OCI-LY7 (cell line): ENCODE results near the gene PEX14. TPM values are rescaled to one million over a fixed set of nuclear protein-coding genes. Genes with fewer than 3 reads are reported as not detected.

Experiments
- BruUV-seq: library from RNA; stranded (reverse); fragments of 400-500 nt; replicated peaks from 2 replicates; lab custom pipeline; 2021; lab: Mats Ljungman, UMichigan
- CTCF ChIA-PET: fragments of 300-600 bp; sonication (Branson Sonifier 250); formaldehyde crosslinking; loops from one replicate; lab custom pipeline; 2022; ENCODE audit warnings: antibody characterized with exemption; ENCODE audit not compliant: unreplicated experiment; lab: Charles Lee
- POLR2A ChIA-PET: fragments of 300-600 bp; sonication (Branson Sonifier 250); formaldehyde crosslinking; loops from one replicate; lab custom pipeline; 2022; ENCODE audit warnings: antibody characterized with exemption; lab: Charles Lee
- DNase-seq: peaks from one replicate; pipeline ENCODE4 v3.0.0-alpha.2; 2015; ENCODE audit warnings: low spot score
- H2AFZ ChIP-seq: fragments of 200-600 bp; sonication (generic), shearing (Covaris generic); 2 replicates; pipeline ENCODE4 v1.6.1; 2014; ENCODE audit warnings: mild to moderate bottlenecking, antibody characterized with exemption, low read length, moderate library complexity
- H3K27ac ChIP-seq: fragments of 200-600 bp; sonication (generic); 2 replicates; pipeline ENCODE4 v1.5.1; 2014; ENCODE audit warnings: mixed run types, low read depth, mild to moderate bottlenecking, moderate library complexity, low read length, inconsistent platforms; ENCODE audit not compliant: poor library complexity, severe bottlenecking
- H3K36me3 ChIP-seq: fragments of 200-600 bp; sonication (generic); 2 replicates; pipeline ENCODE4 v1.6.1; 2014; ENCODE audit warnings: mild to moderate bottlenecking, antibody characterized with exemption, low read length, moderate library complexity, mixed read lengths; ENCODE audit not compliant: insufficient read depth
- H3K4me1 ChIP-seq: fragments of 200-600 bp; sonication (generic); 2 replicates; pipeline ENCODE4 v1.5.1; 2014; ENCODE audit warnings: mild to moderate bottlenecking, low read length; ENCODE audit not compliant: insufficient read depth, poor library complexity, severe bottlenecking
- H3K4me2 ChIP-seq: fragments of 200-600 bp; sonication (generic); 2 replicates; pipeline ENCODE4 v1.6.1; 2014; ENCODE audit warnings: mild to moderate bottlenecking, low read length
- H3K4me3 ChIP-seq: fragments of 200-600 bp; sonication (generic); 2 replicates; pipeline ENCODE4 v1.5.1; 2014; ENCODE audit warnings: mild to moderate bottlenecking, low read depth, low read length; ENCODE audit not compliant: poor library complexity, severe bottlenecking
- H3K79me2 ChIP-seq: fragments of 200-600 bp; sonication (generic); 2 replicates; pipeline ENCODE4 v1.6.1; 2016; ENCODE audit warnings: low read depth, mild to moderate bottlenecking, low read length, moderate library complexity, mixed read lengths; ENCODE audit not compliant: insufficient read depth
- H3K9me2 ChIP-seq: fragments of 200-600 bp; sonication (generic); 2 replicates; pipeline ENCODE4 v1.6.1; 2016; ENCODE audit warnings: mild to moderate bottlenecking, low read length, mixed read lengths; ENCODE audit not compliant: insufficient read depth
- H3K9me3 ChIP-seq: fragments of 200-600 bp; sonication (generic); 2 replicates; pipeline ENCODE4 v1.6.1; 2014; ENCODE audit warnings: mild to moderate bottlenecking, mixed run types, low read length, mixed read lengths
- H4K20me1 ChIP-seq: fragments of 200-600 bp; sonication (generic); 2 replicates; pipeline ENCODE4 v1.6.1; 2014; ENCODE audit warnings: mild to moderate bottlenecking, antibody characterized with exemption, low read length, moderate library complexity, mixed read lengths; ENCODE audit not compliant: insufficient read depth
- EZH2phosphoT487 ChIP-seq: fragments of 200-600 bp; sonication (generic); IDR thresholded peaks from 2 replicates; pipeline ENCODE4 v1.6.1; 2018; ENCODE audit warnings: low read depth, borderline replicate concordance, mild to moderate bottlenecking, mixed run types, antibody characterized with exemption, low read length, moderate library complexity, mixed read lengths
- intact Hi-C: fragments of 100-400 bp; cut with micrococcal nuclease; formaldehyde crosslinking; loops from one replicate; pipeline ENCODE4 v1.10.0; 2022; ENCODE audit not compliant: unreplicated experiment
- total RNA-seq, 2 experiments: library from RNA; depleted of rRNA in 1 of 2; stranded (reverse); fragments of >200 nt in 1 of 2; shearing (Covaris generic) in 1 of 2; gene quantifications; 2 replicates each; pipeline ENCODE4 v1.2.3, GENCODE V29; 2014 to 2022
- TF ChIP-seq, protein P1 (sequence below): fragments of 200-600 bp; sonication (generic); conservative IDR thresholded peaks from 2 replicates; pipeline ENCODE4 v1.5.1; 2014; ENCODE audit warnings: mild to moderate bottlenecking, antibody characterized with exemption, low read length, moderate library complexity, mixed read lengths

Gene PEX14
- total RNA-seq, 2 experiments from 2014 or later: 14.6 to 24.3 TPM

DNA sequence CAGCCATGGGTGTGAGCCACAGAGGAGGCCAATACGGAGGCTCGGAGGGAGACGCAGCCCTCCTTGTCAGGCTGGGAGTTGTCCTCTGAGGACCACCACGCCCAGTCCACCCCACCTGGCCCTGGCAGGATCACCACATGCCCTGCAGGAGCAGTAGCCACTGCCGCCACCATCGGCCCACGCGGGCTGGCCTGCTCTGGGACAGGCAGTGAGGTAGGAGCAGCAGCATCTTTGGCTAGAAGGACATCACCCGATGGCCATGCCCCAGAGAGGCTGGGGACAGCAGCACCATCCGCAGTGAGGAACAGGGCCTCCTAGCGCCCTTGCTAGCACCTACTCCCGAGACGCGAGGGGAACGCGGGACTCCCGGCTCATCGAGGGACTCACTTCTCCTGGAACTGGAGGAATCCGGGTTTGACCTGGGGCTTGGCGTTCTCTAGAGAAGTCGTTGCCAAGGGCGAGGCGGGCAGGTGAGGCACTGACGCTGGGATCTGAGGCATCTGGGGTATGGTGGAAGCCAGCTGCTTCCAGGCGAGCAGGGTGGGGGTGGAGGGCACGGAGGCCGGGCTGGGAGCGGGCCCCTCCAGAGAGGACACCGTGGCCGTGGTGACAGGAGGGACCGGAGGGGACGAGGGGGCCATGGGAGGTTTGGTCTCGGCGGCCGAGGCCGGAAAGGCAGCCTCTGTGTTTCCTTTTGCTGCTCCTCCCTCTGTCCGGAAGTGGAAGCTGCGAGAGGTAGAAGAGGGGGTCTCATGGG is 172.8 kb downstream of the PEX14 start:
- TF ChIP-seq, protein P1, sequence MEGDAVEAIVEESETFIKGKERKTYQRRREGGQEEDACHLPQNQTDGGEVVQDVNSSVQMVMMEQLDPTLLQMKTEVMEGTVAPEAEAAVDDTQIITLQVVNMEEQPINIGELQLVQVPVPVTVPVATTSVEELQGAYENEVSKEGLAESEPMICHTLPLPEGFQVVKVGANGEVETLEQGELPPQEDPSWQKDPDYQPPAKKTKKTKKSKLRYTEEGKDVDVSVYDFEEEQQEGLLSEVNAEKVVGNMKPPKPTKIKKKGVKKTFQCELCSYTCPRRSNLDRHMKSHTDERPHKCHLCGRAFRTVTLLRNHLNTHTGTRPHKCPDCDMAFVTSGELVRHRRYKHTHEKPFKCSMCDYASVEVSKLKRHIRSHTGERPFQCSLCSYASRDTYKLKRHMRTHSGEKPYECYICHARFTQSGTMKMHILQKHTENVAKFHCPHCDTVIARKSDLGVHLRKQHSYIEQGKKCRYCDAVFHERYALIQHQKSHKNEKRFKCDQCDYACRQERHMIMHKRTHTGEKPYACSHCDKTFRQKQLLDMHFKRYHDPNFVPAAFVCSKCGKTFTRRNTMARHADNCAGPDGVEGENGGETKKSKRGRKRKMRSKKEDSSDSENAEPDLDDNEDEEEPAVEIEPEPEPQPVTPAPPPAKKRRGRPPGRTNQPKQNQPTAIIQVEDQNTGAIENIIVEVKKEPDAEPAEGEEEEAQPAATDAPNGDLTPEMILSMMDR: no peak
- no peak for TF ChIP-seq EZH2phosphoT487
- Histone ChIP-seq H3K9me2 (no peaks in the 10 kb centered on the region), H3K4me1 (no peaks in the 10 kb centered on the region), H4K20me1 (no peaks in the 10 kb centered on the region), H3K4me2 (no peak overlapping the region), H3K79me2 (no peaks in the 10 kb centered on the region), H3K27ac (no peak overlapping the region), H3K4me3 (no peak overlapping the region), H2AFZ (no peak overlapping the region), H3K36me3 (no peaks in the 10 kb centered on the region), H3K9me3 (no peaks in the 10 kb centered on the region)
- DNase-seq: no peak
- CTCF ChIA-PET: no interaction called here
- intact Hi-C loops: no loop called here
- POLR2A ChIA-PET: no interaction called here
- BruUV-seq: no TSS peak

DNA sequence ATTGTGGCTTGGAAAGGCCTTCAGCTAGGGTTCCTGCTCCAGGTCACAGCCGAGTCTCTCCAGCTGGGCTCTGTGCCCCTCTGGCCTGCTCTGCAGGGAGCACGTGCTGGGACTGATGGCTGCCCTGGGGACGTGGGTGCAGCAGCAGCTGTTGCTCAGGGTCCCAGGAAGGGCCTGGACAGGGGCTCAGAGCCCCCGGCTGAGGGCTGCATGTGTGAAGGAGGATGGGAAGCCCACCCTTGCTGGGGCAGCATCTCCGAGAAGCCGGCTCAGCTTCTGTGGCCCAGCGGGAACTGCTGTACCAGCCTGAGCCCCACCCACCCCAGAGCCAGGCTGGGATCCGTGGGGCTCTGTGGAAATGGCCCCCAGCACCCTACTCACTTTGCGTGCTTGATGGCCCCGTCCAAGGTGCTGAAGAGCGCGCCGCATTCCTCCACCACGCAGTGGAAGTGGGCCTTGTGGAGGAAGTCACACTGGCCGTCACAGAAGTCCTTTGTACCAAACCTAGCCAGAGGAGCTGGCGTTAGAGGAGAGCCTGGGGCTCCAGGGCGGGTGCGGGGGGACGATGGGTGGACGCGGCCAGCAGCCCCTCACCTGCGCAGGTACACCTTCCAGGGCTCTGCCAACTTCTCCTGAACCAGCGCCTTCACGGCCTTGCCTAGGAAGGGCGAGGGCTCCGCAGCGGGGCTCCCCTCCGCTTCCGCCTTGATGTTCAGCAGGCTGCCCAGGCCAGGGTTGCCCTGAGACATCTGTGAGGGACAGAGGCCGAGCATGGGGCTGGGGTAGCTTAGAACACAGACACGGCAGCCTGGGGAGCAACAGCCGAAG is 174.2 kb downstream of the PEX14 start:
- ChIA-PET CTCF (no interaction called here), POLR2A (no interaction called here)
- H3K4me2 ChIP-seq: no peak overlapping the region
- H3K4me3 ChIP-seq: no peak overlapping the region
- H3K4me1 ChIP-seq: no peaks in the 10 kb centered on the region
- no peak for DNase-seq
- no peaks in the 10 kb centered on the region for H3K9me3 ChIP-seq
- H2AFZ ChIP-seq: no peak overlapping the region
- TF ChIP-seq EZH2phosphoT487: no peak
- TF ChIP-seq, protein P1: no peak
- H3K9me2 ChIP-seq: no peaks in the 10 kb centered on the region
- no peaks in the 10 kb centered on the region for H4K20me1 ChIP-seq
- no peaks in the 10 kb centered on the region for H3K36me3 ChIP-seq
- intact Hi-C loops: no loop called here
- no TSS peak for BruUV-seq
- no peak overlapping the region for H3K27ac ChIP-seq
- H3K79me2 ChIP-seq: no peaks in the 10 kb centered on the region
